ENCODE results near the gene TPCN2. TPM values are rescaled to one million over a fixed set of nuclear protein-coding genes. Genes with fewer than 3 reads are reported as not detected.

The TPCN2 gene
- total RNA-seq, 2 donors from 2014 or later: 17.1 to 24.6 TPM

GRCh38 chr11:69113226-69113625, 64.5 kb downstream of the TPCN2 start:
- Mint-ChIP-seq H3K36me3 (no peaks in the 10 kb centered on the region), H3K27ac (no peak overlapping the region), H3K4me3 (no peak overlapping the region), H3K4me1 (ENCODE audit: low read depth in 2 of 2) (no peaks in the 10 kb centered on the region), H3K27me3 (peaks cover 0 to 5% of the 10 kb centered on the region in 2 donors), H3K9me3 (peaks cover 6% of the 10 kb centered on the region)
- ATAC-seq (no peak), DNase-seq (ENCODE audit: low spot score) (no peak)

- Mint-ChIP-seq H3K27me3 (peaks cover 0 to 5% of the 10 kb centered on the region in 2 donors), H3K27ac (no peak overlapping the region), H3K36me3 (no peaks in the 10 kb centered on the region), H3K4me1 (ENCODE audit: low read depth in 2 of 2) (no peaks in the 10 kb centered on the region), H3K9me3 (peaks cover 6% of the 10 kb centered on the region), H3K4me3 (no peak overlapping the region)
- DNase-seq (ENCODE audit: low spot score) (no peak), ATAC-seq (no peak)
These were observed 65.1 kb downstream of the TPCN2 start for GRCh38 chr11:69113646-69114340.

- Mint-ChIP-seq H3K27me3 (peaks cover 0 to 3% of the 10 kb centered on the region in 2 donors), H3K36me3 (no peaks in the 10 kb centered on the region), H3K4me3 (no peak overlapping the region), H3K27ac (no peak overlapping the region), H3K4me1 (ENCODE audit: low read depth in 2 of 2) (no peaks in the 10 kb centered on the region), H3K9me3 (peaks cover 6% of the 10 kb centered on the region)
- ATAC-seq (no peak), DNase-seq (ENCODE audit: low spot score) (no peak)
These were observed 65.6 kb downstream of the TPCN2 start for GRCh38 chr11:69114362-69114761.

GRCh38 chr11:69114811-69115523, 66.2 kb downstream of the TPCN2 start:
- Mint-ChIP-seq H3K4me1 (ENCODE audit: low read depth in 2 of 2) (no peaks in the 10 kb centered on the region), H3K9me3 (peaks cover 6% of the 10 kb centered on the region), H3K36me3 (no peaks in the 10 kb centered on the region), H3K27ac (no peak overlapping the region), H3K27me3 (peaks cover 0 to 3% of the 10 kb centered on the region in 2 donors), H3K4me3 (no peak overlapping the region)
- DNase-seq (ENCODE audit: low spot score) (no peak), ATAC-seq (no peak)

- peaks cover 0 to 3% of the 10 kb centered on the region in 2 donors for H3K27me3 Mint-ChIP-seq
These were observed 67.1 kb downstream of the TPCN2 start for GRCh38 chr11:69115586-69116560.

GRCh38 chr11:69116671-69117070, 67.9 kb downstream of the TPCN2 start:
- peaks cover 0 to 3% of the 10 kb centered on the region in 2 donors for H3K27me3 Mint-ChIP-seq
- no peaks in the 10 kb centered on the region for H3K9me3 Mint-ChIP-seq
- H3K4me3 Mint-ChIP-seq: no peak overlapping the region
- no peak for ATAC-seq
- H3K36me3 Mint-ChIP-seq: no peaks in the 10 kb centered on the region
- no peak for DNase-seq (ENCODE audit: low spot score)
- no peaks in the 10 kb centered on the region for H3K4me1 Mint-ChIP-seq (ENCODE audit: low read depth in 2 of 2)
- H3K27ac Mint-ChIP-seq: no peak overlapping the region

More at GRCh38 chr11:69115586-69116560, 67.1 kb downstream of the TPCN2 start:
- no peak overlapping the region for H3K27ac Mint-ChIP-seq
- H3K9me3 Mint-ChIP-seq: no peaks in the 10 kb centered on the region
- H3K36me3 Mint-ChIP-seq: no peaks in the 10 kb centered on the region
- no peaks in the 10 kb centered on the region for H3K4me1 Mint-ChIP-seq (ENCODE audit: low read depth in 2 of 2)
- DNase-seq (ENCODE audit: low spot score): no peak
- H3K4me3 Mint-ChIP-seq: no peak overlapping the region
- no peak for ATAC-seq

- no peaks in the 10 kb centered on the region for H3K36me3 Mint-ChIP-seq
- no peaks in the 10 kb centered on the region for H3K4me1 Mint-ChIP-seq (ENCODE audit: low read depth in 2 of 2)
- DNase-seq (ENCODE audit: low spot score) (no peak), ATAC-seq (no peak)
- no peaks in the 10 kb centered on the region for H3K9me3 Mint-ChIP-seq
- no peaks in the 10 kb centered on the region for H3K27me3 Mint-ChIP-seq
- no peak overlapping the region for H3K4me3 Mint-ChIP-seq
- no peak overlapping the region for H3K27ac Mint-ChIP-seq
These were observed 70.5 kb downstream of the TPCN2 start for GRCh38 chr11:69119190-69119589.

GRCh38 chr11:69120096-69120875, 71.6 kb downstream of the TPCN2 start:
- Mint-ChIP-seq H3K9me3 (no peaks in the 10 kb centered on the region), H3K36me3 (no peaks in the 10 kb centered on the region), H3K27me3 (no peaks in the 10 kb centered on the region), H3K4me3 (no peak overlapping the region), H3K4me1 (ENCODE audit: low read depth in 2 of 2) (no peaks in the 10 kb centered on the region), H3K27ac (no peak overlapping the region)
- ATAC-seq (no peak), DNase-seq (ENCODE audit: low spot score) (no peak)

GRCh38 chr11:69121021-69121420, 72.3 kb downstream of the TPCN2 start:
- no peak for ATAC-seq
- H3K36me3 Mint-ChIP-seq: no peaks in the 10 kb centered on the region
- H3K27ac Mint-ChIP-seq: no peak overlapping the region
- no peak overlapping the region for H3K4me3 Mint-ChIP-seq
- H3K4me1 Mint-ChIP-seq (ENCODE audit: low read depth in 2 of 2): no peaks in the 10 kb centered on the region
- H3K27me3 Mint-ChIP-seq: no peaks in the 10 kb centered on the region
- no peaks in the 10 kb centered on the region for H3K9me3 Mint-ChIP-seq
- no peak for DNase-seq (ENCODE audit: low spot score)

- no peak for ATAC-seq
- no peaks in the 10 kb centered on the region for H3K27me3 Mint-ChIP-seq
- no peaks in the 10 kb centered on the region for H3K36me3 Mint-ChIP-seq
- H3K9me3 Mint-ChIP-seq: no peaks in the 10 kb centered on the region
- no peak overlapping the region for H3K4me3 Mint-ChIP-seq
- no peak for DNase-seq (ENCODE audit: low spot score)
- H3K27ac Mint-ChIP-seq: no peak overlapping the region
- H3K4me1 Mint-ChIP-seq (ENCODE audit: low read depth in 2 of 2): no peaks in the 10 kb centered on the region
These were observed 73.0 kb downstream of the TPCN2 start for GRCh38 chr11:69121621-69122325.

- ATAC-seq (no peak), DNase-seq (ENCODE audit: low spot score) (no peak)
- H3K9me3 Mint-ChIP-seq: no peaks in the 10 kb centered on the region
- no peaks in the 10 kb centered on the region for H3K4me1 Mint-ChIP-seq (ENCODE audit: low read depth in 2 of 2)
- H3K27me3 Mint-ChIP-seq: no peaks in the 10 kb centered on the region
- H3K27ac Mint-ChIP-seq: no peak overlapping the region
- H3K4me3 Mint-ChIP-seq: no peak overlapping the region
- no peaks in the 10 kb centered on the region for H3K36me3 Mint-ChIP-seq
These were observed 73.5 kb downstream of the TPCN2 start for GRCh38 chr11:69122326-69122629.

GRCh38 chr11:69122630-69123431, 74.1 kb downstream of the TPCN2 start:
- ATAC-seq: no peak
- Mint-ChIP-seq H3K36me3 (no peaks in the 10 kb centered on the region), H3K9me3 (no peaks in the 10 kb centered on the region), H3K27me3 (no peaks in the 10 kb centered on the region), H3K4me3 (no peak overlapping the region), H3K27ac (no peak overlapping the region), H3K4me1 (ENCODE audit: low read depth in 2 of 2) (no peaks in the 10 kb centered on the region)
- DNase-seq (ENCODE audit: low spot score): no peak
